ENCODE data around the gene IDH3B. TPM values are rescaled to one million over a fixed set of nuclear protein-coding genes. Genes with fewer than 3 reads are reported as not detected.

The IDH3B gene
- total RNA-seq, 1 experiment from 2014 or later = 135 TPM

- no peak overlapping the region for H3K27ac ChIP-seq (ENCODE audit: low read length)
Measured at GRCh38 chr20:2619961-2620595, 43.9 kb downstream of the IDH3B start.

GRCh38 chr20:2619337-2619736 lies 44.7 kb downstream of the IDH3B start:
- CTCF ChIA-PET = interaction anchor here (0.5 kb wide), 1 partner anchor 18 kb away, joined by 3 read pairs; no protein-coding TSS in a partner anchor
- Histone ChIP-seq H3K27me3 (ENCODE audit: control insufficient read depth, insufficient read depth, low read length) (peaks cover 10% of the 10 kb centered on the region), H3K4me3 (ENCODE audit: low read depth in 2 of 2, low read length in 2 of 2) (no peak overlapping the region), H3K9me3 (ENCODE audit: control insufficient read depth, insufficient read depth, low read depth, low read length) (no peaks in the 10 kb centered on the region), H3K4me1 (ENCODE audit: control insufficient read depth, insufficient read depth, low read length) (no peaks in the 10 kb centered on the region), H3K36me3 (ENCODE audit: control insufficient read depth, insufficient read depth, low read length) (no peaks in the 10 kb centered on the region), H3K27ac (ENCODE audit: low read length) (no peak overlapping the region)
- ATAC-seq (no peak), DNase-seq (ENCODE audit: low read depth, low spot score) (no peak)
- no TSS peak for BruUV-seq (replicated peaks)
- POLR2A ChIA-PET = no interaction called here
- TF ChIP-seq SIN3A (IDR thresholded peaks at IDR 0.05; ENCODE audit: borderline replicate concordance, insufficient read depth, low read depth, low read length) = no peak
- TF ChIP-seq TCF7L2 (IDR thresholded peaks at IDR 0.05; ENCODE audit: low read depth, low read length) = no peak
- no peak for TF ChIP-seq REST (IDR thresholded peaks at IDR 0.05; ENCODE audit: insufficient read depth in 1 of 2, low read depth in 2 of 2, low read length in 1 of 2)
- no peak for TF ChIP-seq POLR2AphosphoS5 (IDR thresholded peaks at IDR 0.05; ENCODE audit: low read depth, low read length)
- TF ChIP-seq CTCF (IDR thresholded peaks at IDR 0.05) = no peak
- intact Hi-C loops (cut with micrococcal nuclease; ENCODE audit: unreplicated experiment) = no loop called here
- in situ Hi-C loops (cut with HindIII; ENCODE audit: low pct_unique_long_range_greater_than_20kb, low sequenced_read_pairs) = no loop called here

More at GRCh38 chr20:2619961-2620595, 43.9 kb downstream of the IDH3B start:
- DNase-seq (ENCODE audit: low read depth, low spot score) (no peak), ATAC-seq (no peak)
- intact Hi-C loops (cut with micrococcal nuclease; ENCODE audit: unreplicated experiment) (no loop called here), in situ Hi-C loops (cut with HindIII; ENCODE audit: low pct_unique_long_range_greater_than_20kb, low sequenced_read_pairs) (no loop called here)
- BruUV-seq (replicated peaks) = no TSS peak
- H3K27me3 ChIP-seq (ENCODE audit: control insufficient read depth, insufficient read depth, low read length) = peaks cover 10% of the 10 kb centered on the region
- H3K4me3 ChIP-seq (ENCODE audit: low read depth in 2 of 2, low read length in 2 of 2) = no peak overlapping the region
- no peaks in the 10 kb centered on the region for H3K4me1 ChIP-seq (ENCODE audit: control insufficient read depth, insufficient read depth, low read length)
- no peaks in the 10 kb centered on the region for H3K9me3 ChIP-seq (ENCODE audit: control insufficient read depth, insufficient read depth, low read depth, low read length)
- TF ChIP-seq TCF7L2 (IDR thresholded peaks at IDR 0.05; ENCODE audit: low read depth, low read length) = no peak
- TF ChIP-seq POLR2AphosphoS5 (IDR thresholded peaks at IDR 0.05; ENCODE audit: low read depth, low read length) = no peak
- TF ChIP-seq REST (IDR thresholded peaks at IDR 0.05; ENCODE audit: insufficient read depth in 1 of 2, low read depth in 2 of 2, low read length in 1 of 2) = no peak
- TF ChIP-seq CTCF (IDR thresholded peaks at IDR 0.05) = no peak
- TF ChIP-seq SIN3A (IDR thresholded peaks at IDR 0.05; ENCODE audit: borderline replicate concordance, insufficient read depth, low read depth, low read length) = no peak
- no peaks in the 10 kb centered on the region for H3K36me3 ChIP-seq (ENCODE audit: control insufficient read depth, insufficient read depth, low read length)
- ChIA-PET CTCF (no interaction called here), POLR2A (no interaction called here)

Data from Panc1 (cell line).